Activated CD8-positive, alpha-beta T cell treated with anti-CD3 and anti-CD28 coated beads for 36 hours (primary cell): Measurements from ENCODE around the gene SYT17. TPM values are rescaled to one million over a fixed set of nuclear protein-coding genes. Genes with fewer than 3 reads are reported as not detected.

ENCODE experiments used
- total RNA-seq, 2 experiments: library from RNA; stranded (reverse); gene quantifications; one replicate each; pipeline ENCODE4 v1.2.3, GENCODE V29; 2021

Gene SYT17
- total RNA-seq, 2 experiments from 2014 or later, result 0.59 TPM; not detected in 1

Other genes starting within 250 kb of the SYT17 start
- 100 to 1,000 TPM; 103 to 108 TPM for gene SMG1, start 241.8 kb upstream of the SYT17 start, total RNA-seq
- gene TMC7, start 184.3 kb upstream of the SYT17 start, total RNA-seq, result not detected
- 10 to 100 TPM; 16.9 to 19.2 TPM for gene COQ7, start 100.6 kb upstream of the SYT17 start, total RNA-seq
- 1 to 10 TPM; 1.3 to 1.9 TPM for gene ITPRIPL2, start 54.3 kb upstream of the SYT17 start, total RNA-seq
- gene CLEC19A, start 117.5 kb downstream of the SYT17 start, total RNA-seq, result not detected
- gene TMC5, start 249.6 kb downstream of the SYT17 start, total RNA-seq, result not detected